NCI-H510A treated with DMSO at 0.1 percent for 48 hours (cell line): ENCODE results near the gene MAGI3.
"Not testable (repeated sequence)": the region's sequence is repeated elsewhere in the genome, so short reads cannot be mapped to it uniquely, and the experiment has no call there.

Source experiments
- DNase-seq: peaks from one replicate; lab custom pipeline; 2025; lab: John Stamatoyannopoulos, UW

MAGI3 gene

DNA sequence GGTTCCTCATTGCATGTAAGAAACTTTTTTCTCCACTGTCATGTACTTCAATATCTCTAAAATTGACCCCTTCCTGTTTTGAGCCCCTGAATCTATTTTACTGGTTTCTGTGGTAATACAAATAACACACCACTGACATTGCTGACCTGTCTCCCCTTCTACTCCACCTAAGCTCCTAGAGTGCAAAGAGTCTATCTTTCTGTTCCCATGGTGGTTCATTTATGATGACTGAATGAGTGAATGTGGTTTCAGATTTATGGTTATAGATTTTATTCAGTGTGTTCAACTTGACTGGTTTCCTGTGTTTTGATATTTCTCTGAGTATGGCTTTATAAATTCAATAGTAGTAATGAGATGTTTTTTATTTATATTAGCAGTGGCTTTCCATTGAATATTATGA, 127.7 kb downstream of the MAGI3 start:
- DNase-seq = no peak

DNA sequence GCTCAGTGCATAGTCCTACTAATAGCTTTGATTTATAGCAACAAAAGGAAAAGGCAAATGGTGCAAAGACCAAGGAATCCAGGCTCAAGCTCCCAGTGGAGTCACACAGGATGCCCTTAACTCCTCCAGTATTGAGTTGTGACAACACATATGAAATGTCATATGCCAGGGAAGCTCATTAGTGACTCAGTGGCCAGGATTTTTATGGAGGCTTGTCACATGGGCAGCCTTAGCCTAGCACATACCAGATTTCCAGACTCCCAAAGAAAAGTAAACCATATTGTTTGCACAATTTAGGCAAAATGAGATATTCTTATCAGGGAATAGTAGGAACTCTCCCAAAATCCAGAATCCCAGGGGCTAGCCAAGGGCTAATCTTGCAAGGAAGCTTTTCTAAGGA, 129.2 kb downstream of the MAGI3 start:
- DNase-seq = no peak

DNA sequence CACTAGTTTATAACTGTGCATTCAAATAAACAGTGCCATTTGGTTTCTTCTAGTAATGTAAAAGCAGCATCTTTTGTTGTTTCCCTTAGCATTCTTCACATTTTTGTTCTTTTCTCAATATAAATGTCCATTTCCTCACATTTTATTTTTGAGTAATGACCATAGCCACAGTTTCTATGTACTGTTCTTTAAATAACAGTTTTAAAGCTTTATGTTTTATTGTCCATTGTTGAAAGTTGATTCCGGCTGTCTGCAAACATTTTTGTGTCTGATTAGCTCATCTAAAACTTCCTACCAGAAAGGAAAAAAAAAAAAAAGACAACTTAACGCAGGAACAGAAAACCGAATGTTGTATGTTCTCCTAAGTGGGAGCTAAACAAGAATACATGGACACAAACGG, 139.7 kb downstream of the MAGI3 start:
- DNase-seq = no peak

DNA sequence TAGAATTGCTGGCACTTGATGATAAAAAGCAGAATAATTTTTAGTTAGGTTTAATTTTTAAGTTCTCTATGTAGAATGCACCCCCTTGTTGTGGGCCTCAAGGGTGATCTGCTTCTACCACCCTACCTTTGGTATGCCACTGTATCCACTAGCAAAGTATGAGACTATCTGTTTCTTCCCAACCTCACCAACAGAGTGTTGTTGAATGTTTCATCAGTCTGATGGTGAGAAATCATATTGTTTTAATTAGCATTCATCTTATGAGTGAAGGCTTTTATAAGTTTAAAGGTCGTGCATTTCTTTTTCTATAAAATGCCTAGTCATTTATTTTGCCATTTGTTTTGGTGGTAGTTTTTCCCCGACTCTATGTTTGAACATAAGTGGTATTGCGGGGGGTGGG, 141.0 kb downstream of the MAGI3 start:
- DNase-seq = no peak

DNA sequence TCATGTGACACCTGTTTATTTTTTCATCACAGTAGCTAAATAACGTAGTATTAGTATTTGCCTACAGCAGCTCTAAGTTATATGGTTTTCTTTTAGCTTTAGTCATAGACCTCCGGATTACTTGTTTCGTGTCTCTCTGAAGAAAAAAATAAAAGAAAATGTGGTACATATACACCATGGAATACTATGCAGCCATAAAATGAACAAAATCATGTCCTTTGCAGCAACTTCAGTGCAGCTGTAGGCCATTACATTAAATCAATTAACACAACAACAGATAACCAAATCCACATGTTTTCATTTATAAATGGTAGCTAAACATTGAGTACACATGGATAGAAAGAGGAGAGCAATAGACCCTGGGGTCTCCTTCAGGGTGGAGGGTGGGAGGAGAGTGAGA, 142.7 kb downstream of the MAGI3 start:
- no peak for DNase-seq

DNA sequence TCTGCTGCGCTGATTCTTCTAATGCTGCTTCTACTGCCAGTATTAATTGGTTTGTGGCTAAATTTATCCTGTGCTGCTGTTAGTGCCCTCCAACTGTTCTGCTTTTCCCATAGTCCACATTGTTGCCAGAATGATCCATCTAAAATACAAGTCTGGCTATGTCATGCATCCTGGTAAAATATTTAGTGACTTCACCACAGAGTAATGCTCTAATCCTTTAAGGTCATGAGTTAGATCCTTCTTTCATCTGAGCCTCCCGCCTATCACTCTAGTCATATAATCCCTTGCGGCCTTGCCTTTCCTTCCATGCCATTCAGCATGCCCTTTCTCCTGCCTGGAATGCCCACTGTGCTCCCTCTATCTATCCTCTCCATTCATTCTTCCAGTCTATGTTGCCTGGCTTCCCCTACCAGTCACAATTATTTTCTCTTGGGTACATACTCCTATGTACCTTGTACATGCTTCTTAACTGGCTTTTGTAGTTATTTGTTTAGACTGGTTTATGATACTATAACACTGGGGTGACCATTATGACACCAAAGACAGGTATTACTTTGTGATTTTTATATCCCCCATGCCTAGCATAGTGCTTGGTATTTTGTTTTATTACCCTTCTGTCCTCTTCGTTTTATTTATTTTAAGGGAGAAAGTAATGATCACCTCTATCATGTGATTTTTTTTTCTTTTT, 144.0 kb downstream of the MAGI3 start:
- DNase-seq = no peak

DNA sequence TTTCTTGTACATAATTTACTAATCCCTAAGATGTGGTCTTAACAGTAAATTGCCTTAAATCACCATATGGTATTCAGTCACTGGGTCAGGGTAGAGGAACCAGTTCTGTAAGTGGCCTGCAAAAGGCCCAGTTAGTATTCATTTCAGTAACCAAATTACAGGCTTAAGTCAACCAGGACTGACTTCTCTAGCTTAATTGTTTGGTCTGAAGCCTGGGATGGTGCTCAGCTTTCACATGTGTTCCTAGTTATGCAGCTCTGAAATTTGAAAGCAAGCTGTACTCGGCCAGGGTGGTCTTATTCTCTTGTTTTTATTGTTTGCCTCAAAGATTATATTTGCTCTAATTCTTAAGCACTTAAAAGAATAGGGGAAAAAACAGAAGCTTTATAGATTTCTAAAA, 144.6 kb downstream of the MAGI3 start:
- DNase-seq = no peak

DNA sequence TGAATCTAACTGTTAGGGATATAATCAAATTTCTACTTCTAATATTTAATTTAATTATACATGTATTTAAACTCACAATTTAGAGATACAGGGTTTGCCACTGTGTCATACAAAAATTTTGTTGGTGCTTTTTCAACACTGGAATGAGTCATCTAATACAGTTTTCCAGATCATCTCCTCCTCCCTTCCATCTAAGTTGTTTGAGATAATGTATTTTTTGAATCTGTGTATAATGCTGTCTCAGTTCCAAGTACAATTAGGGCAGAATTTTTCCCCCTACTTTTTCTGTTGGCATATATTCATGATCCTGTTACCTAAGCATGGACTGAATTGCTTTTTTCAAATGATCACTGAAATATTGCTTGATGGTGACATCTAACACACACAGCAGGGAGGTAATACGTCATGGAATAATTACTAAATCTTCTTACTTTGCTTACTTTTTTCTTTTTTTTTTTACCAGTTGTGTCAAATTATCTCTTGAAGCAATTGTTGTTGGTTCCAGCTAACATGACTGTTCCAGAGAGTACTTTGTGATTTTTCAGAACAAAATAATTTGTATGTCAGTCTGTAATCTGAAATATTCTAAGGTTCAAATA, 146.0 kb downstream of the MAGI3 start:
- DNase-seq = no peak

DNA sequence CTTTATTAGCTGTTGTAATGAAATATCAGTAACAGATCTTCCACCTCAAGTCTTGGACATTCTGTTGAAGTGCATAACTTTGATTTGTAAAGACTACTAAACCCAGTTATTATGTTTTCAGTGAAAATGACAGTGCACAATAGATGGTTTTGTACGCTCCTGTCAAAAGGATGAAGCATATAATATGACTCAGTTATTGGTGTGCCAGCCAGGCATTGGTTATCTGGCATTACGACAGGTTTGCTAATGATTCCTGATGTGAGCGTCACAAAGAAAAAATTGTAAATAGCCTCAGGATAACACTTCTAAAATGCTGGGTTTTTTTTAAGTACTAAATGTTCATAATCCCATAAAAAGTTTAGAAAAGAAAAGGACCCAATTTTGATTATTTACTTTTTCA, 147.9 kb downstream of the MAGI3 start:
- no peak for DNase-seq

DNA sequence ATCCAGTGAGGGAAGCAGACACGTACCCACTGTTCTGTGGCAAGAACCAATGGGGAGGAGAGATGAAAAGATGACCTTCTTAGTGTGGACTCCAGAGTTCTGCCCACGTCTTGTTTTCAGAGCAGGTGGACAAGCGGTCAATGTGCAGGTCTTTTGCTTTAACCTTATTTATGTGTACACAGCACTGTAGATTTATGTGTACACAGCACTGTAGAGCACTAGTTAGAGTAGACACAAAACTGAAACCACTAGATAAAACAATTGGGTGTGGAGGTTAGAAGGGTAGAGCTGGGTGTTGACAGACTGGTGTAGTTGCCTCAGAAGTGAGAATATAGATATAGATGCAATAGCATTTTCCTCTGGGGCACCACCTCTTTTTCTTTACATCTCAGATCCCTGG, 150.0 kb downstream of the MAGI3 start:
- DNase-seq = peak; percentile 22

DNA sequence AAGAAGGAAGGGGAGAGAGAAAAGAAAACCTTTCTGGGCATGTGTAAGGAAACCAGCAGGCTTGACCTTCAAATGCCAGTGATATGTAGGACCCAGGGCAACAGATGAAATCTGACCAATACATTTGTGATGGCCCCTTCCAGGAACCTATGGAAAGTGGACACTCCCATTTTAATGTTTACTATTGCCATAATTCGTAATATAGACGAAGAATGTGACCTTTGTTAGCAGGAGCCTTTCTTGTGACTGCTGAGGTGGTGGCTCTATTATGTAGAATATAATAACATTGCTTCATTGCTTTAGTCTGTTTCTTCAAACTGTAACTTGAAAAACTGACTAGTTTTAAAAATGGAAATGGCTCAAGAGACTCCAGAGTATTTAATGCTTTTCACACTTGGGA, 150.8 kb downstream of the MAGI3 start:
- no peak for DNase-seq

DNA sequence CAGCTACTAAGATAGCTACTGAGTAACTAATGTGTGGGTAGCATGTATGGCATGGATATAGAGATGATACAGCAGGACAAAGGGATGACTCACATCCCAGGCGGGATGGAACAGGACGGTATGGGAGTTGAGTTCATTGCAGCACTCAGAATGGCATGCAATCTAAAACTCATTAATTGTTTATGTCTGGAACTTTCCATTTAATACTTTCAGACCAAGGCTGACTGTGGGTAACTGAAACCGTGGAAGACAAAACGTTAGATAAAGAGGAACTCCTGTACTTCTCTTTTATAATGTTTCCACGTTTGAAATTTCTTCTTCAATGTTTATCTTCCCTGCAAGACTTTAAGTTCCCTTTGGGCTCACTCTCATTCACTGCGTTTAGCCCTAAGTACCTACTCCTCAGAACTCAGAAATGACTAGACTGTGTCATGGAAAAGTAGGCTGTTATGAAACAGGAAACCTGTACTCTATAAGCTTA, 151.9 kb downstream of the MAGI3 start:
- DNase-seq = no peak

DNA sequence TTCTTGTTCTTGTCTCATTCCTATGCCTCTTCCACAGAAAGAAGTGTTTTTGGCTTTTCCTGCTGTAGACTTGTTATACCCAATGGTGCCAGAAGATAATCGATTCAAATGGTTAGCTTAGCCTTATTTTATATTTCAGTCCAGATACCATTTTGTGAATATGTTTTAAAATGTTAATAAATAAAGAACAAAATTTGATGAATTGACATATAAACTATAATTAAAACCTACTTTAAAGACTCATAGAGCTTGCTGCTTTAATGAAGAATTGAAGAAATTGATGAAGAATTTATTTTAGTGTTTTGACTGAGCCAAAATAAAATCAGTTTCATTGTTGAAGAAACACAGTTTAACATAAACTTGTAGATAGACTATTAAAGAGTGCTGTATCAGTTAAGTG, 152.8 kb downstream of the MAGI3 start:
- no peak for DNase-seq

DNA sequence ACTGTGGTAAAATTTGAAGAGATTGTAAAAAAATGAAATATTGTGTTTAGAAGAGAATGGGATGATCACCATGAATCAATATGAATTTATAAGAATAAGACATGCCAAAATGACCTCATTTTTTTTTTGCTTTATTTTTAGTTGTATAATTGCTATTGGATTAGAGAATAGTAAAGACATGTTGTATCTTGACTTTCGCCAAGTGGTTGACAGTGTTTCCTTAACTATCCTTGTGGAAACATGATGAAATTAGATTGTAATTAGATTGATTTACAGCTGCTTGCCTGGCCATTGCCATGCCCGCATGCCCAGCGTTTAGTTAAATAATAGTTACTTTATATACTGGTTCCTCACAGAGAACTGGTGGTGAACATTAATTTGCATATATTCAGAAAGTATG, 154.9 kb downstream of the MAGI3 start:
- DNase-seq = no peak

DNA sequence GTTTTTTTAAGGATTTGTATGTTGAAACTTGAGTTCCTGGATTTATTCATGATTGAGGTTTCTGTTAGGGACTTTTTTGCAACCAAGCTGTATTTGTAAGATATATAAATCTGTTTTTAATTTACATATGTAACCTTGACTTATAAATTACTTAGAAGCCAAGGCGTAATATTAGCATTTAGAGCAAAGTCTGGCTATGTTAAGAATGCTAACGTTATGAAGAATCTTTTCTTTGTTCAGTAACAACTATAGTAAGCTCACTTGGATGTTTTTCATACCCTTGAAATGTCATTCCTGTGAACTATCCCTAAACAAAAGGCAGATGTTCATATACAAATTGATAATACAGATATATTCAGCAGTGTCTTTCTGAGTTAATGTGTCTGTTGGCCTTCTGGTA, 155.3 kb downstream of the MAGI3 start:
- no peak for DNase-seq

DNA sequence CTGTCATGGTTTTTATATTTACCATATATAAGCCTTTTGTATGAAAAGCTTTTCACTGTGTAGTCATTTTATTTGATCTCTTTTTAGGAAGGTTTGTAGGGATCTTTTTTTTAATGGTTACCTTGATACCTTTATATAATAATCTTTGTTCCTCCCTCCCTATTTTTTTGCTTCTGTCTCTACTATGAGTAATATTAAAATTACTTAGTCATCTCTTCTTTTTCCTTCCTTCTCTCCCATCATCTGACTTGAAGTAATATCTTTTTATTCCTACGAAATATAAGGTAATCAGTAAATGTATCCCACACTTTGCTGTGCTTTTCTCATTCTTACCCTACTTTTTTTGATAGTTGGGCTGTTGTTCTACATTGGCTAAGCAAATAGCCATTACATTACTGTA, 161.4 kb downstream of the MAGI3 start:
- DNase-seq = no peak

DNA sequence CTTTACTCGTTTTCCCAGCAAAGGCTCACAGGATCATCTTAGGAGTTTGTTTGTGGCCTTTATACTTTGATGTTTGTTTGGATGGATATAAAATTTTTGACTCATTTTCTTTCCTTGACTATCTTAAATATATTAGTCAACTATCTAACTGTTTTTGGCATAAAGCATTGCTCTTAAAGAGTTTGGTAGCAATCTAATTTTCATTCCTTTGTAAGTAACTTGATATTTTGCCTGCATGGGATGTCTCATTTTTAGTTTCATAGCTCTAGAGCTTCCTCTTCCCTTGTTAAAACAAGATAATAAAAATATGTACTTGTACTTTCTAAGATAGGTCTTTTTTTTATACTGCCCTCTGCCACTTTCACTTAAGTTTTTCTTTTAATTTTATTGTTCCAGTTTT, 161.9 kb downstream of the MAGI3 start:
- no peak for DNase-seq

DNA sequence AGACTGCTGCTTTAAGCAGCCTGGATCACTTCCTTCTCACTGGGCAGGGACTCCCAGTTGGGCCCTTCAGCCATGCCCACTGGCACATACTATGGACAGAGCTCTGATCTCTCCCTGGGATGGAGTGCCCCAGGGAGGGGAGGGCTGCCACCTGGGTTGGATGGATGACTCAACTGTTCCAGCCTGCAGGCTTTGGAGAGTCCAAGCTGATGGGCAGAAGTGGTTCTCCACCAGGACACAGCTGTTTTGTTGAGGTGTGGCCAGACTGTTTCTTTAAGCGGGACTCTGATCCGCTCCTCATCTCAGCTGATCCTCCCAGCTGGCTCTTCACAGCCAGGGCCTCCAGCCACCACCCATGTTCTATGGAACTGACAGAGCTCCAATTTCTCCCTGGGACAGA, 166.9 kb downstream of the MAGI3 start:
- no peak for DNase-seq

DNA sequence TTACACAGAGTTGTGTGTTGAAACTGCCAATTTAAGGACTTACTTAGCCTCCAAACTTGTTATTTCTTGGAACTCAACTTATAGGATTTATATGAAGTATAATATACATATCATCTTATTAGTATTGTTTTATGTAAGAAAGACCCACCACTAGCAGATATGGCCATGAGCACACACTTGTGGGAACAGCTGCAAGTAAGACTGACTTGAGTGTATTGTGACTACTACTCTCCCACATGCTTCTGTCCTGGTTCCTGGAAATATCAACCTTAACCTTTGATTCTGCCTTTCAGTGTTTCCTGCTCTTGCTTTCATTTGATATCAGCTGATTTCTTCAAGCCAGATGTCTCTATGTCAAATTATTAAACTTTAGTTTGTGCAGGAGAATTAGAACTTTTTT, 175.3 kb downstream of the MAGI3 start:
- no peak for DNase-seq

DNA sequence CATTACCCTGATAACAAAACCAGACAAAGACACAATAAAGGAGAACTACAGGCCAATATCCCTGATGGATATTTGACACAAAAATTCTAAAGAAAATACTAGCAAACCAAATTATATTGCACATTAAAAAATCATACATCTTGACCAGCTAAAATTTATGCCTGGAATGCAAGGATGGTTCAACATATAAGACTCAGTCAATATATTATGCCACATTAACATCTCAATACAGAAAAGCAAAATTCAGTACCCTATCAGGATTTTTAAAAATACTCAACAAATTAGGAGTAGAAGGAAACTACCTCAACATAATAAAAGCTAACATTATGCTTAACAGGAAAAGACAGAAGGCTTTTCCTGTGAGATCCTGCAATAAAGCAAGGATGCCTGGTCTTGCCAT, 177.1 kb downstream of the MAGI3 start:
- no peak for DNase-seq

DNA sequence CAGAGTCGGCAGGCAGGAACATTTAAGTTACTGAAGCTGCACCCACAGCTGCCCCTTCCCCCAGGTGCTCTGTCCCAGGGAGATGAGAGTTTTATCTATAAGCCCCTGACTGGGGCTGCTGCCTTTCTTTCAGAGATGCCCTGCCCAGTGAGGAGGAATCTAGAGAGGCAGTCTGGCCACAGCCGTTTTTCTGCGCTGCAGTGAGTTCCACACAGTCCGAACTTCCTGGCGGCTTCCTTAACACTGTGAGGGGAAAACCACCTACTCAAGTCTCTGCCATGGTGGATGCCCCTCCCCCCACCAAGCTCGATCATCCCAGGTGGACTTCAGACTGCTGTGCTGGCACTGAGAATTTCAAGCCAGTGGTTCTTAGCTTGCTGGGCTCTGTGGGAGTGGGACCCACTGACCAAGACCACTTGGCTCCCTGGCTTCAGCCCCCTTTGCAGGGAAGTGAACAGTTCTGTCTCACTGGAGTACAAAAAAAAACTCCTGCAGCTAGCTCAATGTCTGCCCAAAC, 185.5 kb downstream of the MAGI3 start:
- not testable (repeated sequence) for DNase-seq

DNA sequence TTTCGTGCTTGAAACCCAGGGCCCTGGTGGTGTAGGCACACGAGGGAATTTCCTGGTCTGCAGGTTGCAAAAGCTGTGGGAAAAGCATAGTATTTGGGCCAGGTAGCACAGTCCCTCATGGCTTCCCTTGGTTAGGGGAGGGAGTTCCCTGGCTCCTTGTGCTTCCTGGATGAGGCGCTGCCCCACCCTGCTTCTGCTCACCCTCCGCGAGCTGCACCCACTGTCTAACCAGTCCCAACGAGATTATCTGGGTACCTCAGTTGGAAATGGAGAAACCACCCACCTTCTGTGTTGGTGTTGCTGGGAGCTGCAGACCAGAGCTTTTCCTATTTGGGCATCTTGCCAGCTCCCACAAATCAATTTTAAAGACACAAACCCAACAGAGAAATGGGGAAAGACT, 186.0 kb downstream of the MAGI3 start:
- DNase-seq = no peak

DNA sequence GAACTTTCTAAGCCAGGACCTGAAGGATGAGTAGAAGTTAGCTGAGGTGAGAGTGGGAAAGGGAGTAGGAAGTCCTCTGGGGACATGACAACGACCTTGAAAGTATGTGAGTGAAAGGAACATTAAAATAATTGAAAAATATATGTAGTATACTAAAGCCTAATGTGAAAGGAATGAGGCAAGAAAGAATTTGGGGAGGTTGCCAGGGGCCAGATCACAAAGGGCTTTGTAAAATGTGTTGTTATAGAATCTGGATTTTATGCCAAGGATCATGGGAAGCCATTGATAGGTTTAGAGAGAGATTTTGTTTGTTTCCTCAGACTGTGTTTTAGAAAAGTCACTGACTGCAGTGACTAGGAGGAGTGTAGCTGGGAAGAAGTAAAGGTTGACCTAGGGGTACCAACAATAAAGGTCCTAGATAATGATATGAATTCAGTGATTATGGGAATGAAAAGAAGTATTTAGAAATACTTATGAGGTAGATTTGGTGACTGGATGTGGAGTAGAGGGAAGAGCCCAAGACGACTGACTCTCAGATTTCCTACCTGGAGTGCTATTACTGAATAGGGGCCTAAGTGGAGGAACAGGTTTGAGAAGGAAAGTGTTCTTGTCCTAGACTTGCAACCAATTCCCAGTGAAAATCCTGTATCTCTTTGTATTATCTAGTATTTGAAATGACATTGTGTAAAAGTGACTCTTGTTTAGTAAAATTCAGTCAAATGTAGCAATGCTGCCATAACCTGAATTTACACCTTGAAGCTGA, 189.1 kb downstream of the MAGI3 start:
- DNase-seq = peak; percentile 52
